Putamen (tissue), 1 donor: ENCODE measurements around the gene F10.
A peak's percentile ranks its signal among the peaks of the same experiment; 100 is the strongest.
"Not testable (repeated sequence)": the region's sequence is repeated elsewhere in the genome, so short reads cannot be mapped to it uniquely, and the experiment has no call there.

Source experiments
- DNase-seq: peaks from one replicate; pipeline ENCODE4 v3.0.0-alpha.2; 2016; ENCODE audit warnings: low spot score

F10 gene

DNA sequence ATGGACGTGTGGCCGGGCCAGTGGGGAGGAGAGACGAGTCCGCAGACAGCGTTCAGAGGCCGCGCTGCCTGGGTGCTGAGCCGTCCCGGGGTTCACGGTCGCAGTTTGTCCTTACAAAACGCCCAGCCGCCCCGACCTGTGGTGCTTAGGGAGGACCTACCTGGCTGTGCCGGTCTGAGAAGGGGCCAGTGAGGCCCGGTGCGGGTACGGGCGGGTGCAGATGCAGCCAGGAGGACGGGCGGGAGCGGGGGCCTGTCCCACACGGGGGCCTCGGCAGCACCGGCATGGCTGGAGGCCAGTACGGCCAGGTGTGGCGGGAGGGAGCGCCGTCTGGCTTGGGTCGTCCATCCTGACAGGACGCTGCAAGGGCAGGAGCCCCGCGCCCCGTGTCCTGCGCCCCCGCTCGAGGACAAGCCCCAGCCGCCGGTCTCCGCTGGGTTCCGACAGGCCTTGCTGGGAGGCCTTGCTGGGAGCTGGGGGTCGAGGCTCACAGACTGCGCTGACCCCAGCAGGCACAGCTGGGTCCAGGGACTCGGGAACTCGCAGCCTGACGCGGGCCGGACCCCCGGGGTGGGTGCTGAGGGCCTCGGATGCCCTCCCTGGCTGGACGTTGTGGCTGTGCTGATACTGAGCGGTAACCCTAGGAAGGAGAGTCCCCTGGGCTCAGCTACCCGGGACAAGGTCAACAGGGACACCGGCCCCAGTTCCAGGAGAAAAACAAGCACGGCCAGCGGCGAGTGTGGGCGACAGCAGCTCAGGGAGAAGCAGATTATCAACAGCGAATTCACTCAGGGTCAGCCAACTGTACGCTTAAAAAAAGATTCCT, 30.6 kb downstream of the F10 start:
- DNase-seq = peak; percentile 40

GRCh38 chr13:113153810-113154748, 31.5 kb downstream of the F10 start:
- DNase-seq = peak; percentile 79

- DNase-seq = no peak
Observed at GRCh38 chr13:113155201-113155600, 32.6 kb downstream of the F10 start.

GRCh38 chr13:113155982-113156655, 33.5 kb downstream of the F10 start:
- no peak for DNase-seq

- no peak for DNase-seq
Observed at GRCh38 chr13:113157206-113157928, 34.8 kb downstream of the F10 start.

DNA sequence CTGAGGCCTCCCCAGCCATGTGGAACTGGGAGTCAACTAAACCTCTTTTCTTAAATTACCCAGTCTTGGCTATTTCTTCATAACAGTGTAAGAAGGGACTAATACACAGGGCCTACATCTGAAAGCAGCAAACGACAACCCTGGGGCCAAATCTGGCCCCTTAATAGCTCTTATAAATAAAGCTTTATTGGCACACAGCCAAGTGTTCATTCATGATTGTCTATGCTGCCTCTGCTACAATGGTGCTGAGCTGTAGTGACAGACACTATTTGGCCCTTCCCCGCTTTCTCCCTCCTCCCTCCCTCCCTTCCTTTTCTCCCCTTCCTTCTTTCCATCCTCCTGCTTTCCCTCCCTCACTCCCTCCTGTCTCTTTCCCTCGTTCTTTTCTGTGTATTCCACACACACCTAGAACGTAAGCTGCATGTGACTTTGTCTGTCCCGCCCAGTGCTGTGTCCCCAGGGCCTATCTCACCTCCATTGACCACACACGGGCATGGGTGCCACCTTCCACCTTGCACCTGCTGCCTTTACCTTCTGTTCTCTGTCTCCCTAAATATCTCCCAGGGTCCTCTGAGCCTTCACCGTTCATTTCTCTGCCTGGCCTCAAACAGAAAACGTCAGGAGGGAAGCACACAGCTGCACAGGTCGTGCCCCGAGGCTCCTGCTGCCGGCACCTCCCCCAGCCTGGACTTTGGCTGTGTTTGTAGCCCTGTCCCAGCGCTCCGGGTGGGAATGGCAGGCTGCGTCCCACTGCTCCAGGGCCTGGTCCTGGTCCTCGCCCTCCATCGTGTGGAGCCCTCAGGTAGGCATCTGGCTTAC, 35.5 kb downstream of the F10 start, which contains the start of gene PROZ:
TSS of gene PROZ (plus strand) at position 720 of the 819 bp plus-strand sequence. CDS start at position 733, 13 bp downstream.
- DNase-seq = no peak

DNA sequence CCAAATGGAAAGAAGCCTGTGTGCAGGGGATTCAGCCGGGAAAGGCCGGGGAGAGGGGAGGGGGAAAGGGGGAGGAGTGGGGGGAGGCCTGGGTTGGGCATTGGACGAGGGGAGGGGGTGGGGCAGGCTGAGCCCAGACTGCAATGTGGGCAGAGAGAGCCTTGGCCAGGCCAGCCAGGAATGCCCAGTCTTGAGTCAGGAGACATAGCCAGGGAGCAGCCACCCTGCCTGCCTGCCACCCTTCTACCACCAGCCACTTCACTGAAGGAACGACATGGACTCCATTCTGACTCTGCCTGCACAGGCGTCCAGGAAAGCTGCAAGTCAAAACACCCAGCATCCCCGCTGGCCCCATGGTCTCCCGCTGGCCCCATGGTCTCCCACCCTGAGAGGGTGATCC, 36.3 kb downstream of the F10 start:
- DNase-seq = no peak

- DNase-seq = no peak
Observed at GRCh38 chr13:113159701-113160100, 37.1 kb downstream of the F10 start.

GRCh38 chr13:113160983-113161382, 38.4 kb downstream of the F10 start:
- no peak for DNase-seq

DNA sequence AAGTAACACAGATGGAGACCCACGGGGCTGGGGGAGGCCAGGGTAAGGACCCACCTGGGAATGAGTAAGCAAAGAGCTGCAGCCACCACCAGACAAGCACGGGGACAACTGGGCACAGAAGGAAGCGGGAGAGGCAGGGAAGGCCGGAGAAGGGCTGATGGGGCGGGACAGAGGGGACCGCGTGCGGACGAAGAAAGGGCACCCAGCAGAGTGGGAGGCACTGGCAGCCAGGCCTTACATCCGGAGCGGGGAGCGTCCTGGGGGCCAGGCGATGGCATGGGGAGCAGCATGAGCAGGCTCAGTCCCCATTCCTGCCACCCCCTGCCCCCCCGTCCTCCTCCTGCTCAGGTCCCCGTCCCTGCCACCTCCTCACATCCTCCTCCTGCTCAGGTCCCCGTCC, 38.8 kb downstream of the F10 start:
- DNase-seq = no peak

- DNase-seq = not testable (repeated sequence)
Observed at GRCh38 chr13:113161975-113162374, 39.4 kb downstream of the F10 start.

DNA sequence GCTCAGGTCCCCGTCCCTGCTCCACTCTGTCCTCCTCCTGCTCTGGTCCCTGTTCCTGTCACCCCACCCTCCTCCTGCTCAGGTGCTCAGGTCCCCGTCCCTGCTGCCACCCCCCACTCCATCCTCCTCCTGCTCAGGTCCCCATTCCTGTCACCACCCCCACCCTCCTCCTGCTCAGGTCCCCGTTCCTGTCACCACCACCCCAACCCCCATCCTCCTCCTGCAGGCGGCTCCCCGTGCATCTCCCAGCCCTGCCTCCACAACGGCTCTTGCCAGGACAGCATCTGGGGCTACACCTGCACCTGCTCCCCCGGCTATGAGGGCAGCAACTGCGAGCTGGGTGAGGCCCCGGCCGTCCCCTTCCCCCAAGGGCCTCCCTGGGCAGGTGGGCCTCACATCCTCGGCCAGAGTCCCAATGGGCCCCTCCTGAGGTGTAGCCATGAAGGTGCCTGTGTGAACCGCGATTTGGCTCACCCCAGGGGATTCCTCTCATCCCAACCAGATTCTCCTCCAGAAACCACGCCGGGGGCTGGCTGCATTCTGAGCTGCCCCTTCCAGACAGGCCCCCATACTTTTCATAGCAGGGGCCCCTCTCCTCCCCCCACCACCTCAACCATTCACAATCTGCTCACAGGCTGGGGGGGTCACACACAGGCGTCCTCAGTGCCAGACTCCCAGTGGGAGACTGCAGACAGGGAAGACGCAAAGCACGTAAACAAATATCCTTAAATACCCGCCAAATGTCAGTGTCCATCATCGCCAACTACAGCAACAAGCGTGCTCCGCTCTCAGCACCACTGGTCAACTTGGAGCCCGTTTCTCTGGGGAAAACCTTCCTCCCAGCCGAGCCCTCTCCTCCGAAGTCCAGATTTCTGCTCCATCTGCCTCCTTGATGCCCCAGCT, 40.4 kb downstream of the F10 start:
- DNase-seq = peak; percentile 20

DNA sequence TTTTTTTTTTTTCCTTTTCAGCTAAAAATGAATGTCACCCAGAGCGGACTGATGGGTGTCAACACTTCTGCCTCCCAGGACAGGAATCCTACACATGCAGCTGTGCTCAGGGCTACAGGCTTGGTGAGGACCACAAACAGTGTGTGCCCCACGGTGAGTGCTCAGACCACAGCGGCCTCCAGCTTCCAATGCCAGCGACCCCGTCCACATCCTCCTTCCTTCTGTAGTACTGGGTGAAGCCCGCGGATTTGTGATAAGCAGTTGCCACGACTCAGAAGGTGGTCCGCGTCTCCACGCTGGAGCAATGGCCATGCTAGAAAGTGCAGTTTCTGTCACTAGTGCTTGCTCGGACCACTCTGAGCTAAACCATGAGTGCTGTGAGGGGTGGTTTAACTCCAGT, 41.9 kb downstream of the F10 start:
- no peak for DNase-seq

- no peak for DNase-seq
Observed at GRCh38 chr13:113166266-113166665, 43.7 kb downstream of the F10 start.

DNA sequence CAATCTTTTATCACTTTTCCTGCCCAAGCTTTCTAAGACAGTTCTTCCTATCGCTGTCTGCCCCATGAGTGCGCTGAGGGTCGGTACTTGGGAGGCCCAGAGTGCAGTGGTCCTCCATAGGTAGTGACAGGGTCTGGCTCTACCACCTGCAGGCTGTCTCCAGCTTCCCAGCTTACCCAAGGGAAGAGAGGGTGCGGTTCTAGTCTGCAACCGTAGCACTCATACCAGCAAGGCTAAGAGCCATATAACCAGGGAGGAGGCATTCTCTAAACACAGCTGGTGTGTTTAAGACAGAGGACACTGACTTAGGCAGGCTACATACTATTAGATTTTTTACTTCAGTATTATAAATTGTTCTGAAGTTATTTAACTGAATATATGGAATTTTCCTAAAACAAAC, 44.1 kb downstream of the F10 start:
- DNase-seq = no peak

DNA sequence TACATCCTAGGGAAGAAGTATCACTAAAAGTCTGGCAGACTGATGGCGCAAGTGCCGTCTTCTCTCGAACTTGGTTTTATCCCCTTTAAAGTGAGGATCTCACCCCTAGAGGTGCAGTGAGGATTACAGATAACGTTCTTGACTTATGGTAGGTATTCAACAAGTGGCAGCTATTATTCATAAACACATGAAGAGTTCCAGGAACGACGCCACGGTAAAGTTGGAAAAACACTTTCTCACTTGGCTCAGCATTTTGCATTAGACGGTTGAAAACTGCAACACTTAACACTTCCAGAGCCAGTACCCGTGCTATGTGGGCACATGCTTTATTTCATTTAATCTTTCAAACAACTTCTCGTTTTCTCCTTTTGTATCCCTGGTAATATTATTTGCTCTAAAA, 44.6 kb downstream of the F10 start:
- no peak for DNase-seq

DNA sequence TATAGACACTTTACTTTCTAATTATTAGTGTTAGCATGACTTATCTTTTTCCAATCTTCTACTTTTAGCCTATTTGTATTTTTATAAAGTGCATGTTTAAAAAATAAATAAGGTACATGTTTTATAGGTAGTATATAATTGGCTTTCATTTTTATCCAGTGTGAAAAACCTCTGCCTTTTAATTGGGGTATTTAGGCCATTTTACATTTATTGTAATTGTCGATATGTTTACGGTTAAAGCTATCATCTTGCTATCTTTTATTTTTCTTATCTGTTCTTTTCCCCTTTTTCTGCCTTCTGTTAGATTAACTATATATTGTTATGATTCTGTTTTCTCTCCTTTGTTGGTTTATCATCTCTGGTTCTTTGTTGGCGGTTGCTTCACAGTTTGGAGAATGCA, 45.0 kb downstream of the F10 start:
- no peak for DNase-seq

GRCh38 chr13:113168211-113168610, 45.6 kb downstream of the F10 start:
- no peak for DNase-seq
